ENCODE data around the gene MEF2C. TPM values are rescaled to one million over a fixed set of nuclear protein-coding genes. Genes with fewer than 3 reads are reported as not detected.
A peak's percentile ranks its signal among the peaks of the same experiment; 100 is the strongest.
"Not testable (repeated sequence)": the region's sequence is repeated elsewhere in the genome, so short reads cannot be mapped to it uniquely, and the experiment has no call there.

MEF2C gene
- total RNA-seq, 1 donor from 2014 or later, result 122 TPM

GRCh38 chr5:88863523-88863922 lies 19.5 kb downstream of the MEF2C start:
- no peak for DNase-seq (ENCODE audit: low read depth in 2 of 2)

- DNase-seq (ENCODE audit: low read depth in 2 of 2), result no peak
Observed at GRCh38 chr5:88862547-88863175, 20.3 kb downstream of the MEF2C start.

- no peak for DNase-seq (ENCODE audit: low read depth in 2 of 2)
Observed at GRCh38 chr5:88861231-88861630, 21.8 kb downstream of the MEF2C start.

GRCh38 chr5:88860501-88860900 lies 22.5 kb downstream of the MEF2C start:
- DNase-seq (ENCODE audit: low read depth in 2 of 2), result no peak

GRCh38 chr5:88858392-88858791 lies 24.6 kb downstream of the MEF2C start:
- no peak for DNase-seq (ENCODE audit: low read depth in 2 of 2)

GRCh38 chr5:88856381-88856780 lies 26.6 kb downstream of the MEF2C start:
- not testable (repeated sequence) for DNase-seq (ENCODE audit: low read depth in 2 of 2)

GRCh38 chr5:88854769-88855168 lies 28.2 kb downstream of the MEF2C start:
- DNase-seq (ENCODE audit: low read depth in 2 of 2), result no peak

- DNase-seq (ENCODE audit: low read depth in 2 of 2), result no peak
Observed at GRCh38 chr5:88847420-88847819, 35.6 kb downstream of the MEF2C start.

GRCh38 chr5:88846434-88846833 lies 36.5 kb downstream of the MEF2C start:
- no peak for DNase-seq (ENCODE audit: low read depth in 2 of 2)

- DNase-seq (ENCODE audit: low read depth in 2 of 2), result peak in 1 of 2 donors; percentile 61
Observed at GRCh38 chr5:88845081-88845697, 37.8 kb downstream of the MEF2C start.

- no peak for DNase-seq (ENCODE audit: low read depth in 2 of 2)
Observed at GRCh38 chr5:88842784-88843183, 40.2 kb downstream of the MEF2C start.

- no peak for DNase-seq (ENCODE audit: low read depth in 2 of 2)
Observed at GRCh38 chr5:88841212-88841611, 41.8 kb downstream of the MEF2C start.

- no peak for DNase-seq (ENCODE audit: low read depth in 2 of 2)
Observed at GRCh38 chr5:88840495-88840894, 42.5 kb downstream of the MEF2C start.

- no peak for DNase-seq (ENCODE audit: low read depth in 2 of 2)
Observed at GRCh38 chr5:88839238-88839637, 43.7 kb downstream of the MEF2C start.

GRCh38 chr5:88838500-88838899 lies 44.5 kb downstream of the MEF2C start:
- no peak for DNase-seq (ENCODE audit: low read depth in 2 of 2)

GRCh38 chr5:88837817-88838216 lies 45.2 kb downstream of the MEF2C start:
- DNase-seq (ENCODE audit: low read depth in 2 of 2), result no peak

GRCh38 chr5:88837222-88837621 lies 45.8 kb downstream of the MEF2C start:
- no peak for DNase-seq (ENCODE audit: low read depth in 2 of 2)

GRCh38 chr5:88836195-88836838 lies 46.7 kb downstream of the MEF2C start:
- DNase-seq (ENCODE audit: low read depth in 2 of 2), result peak; percentile 61 to 88

GRCh38 chr5:88834499-88834898 lies 48.5 kb downstream of the MEF2C start:
- no peak for DNase-seq (ENCODE audit: low read depth in 2 of 2)

- DNase-seq (ENCODE audit: low read depth in 2 of 2), result no peak
Observed at GRCh38 chr5:88834131-88834462, 48.9 kb downstream of the MEF2C start.

GRCh38 chr5:88833371-88834130 lies 49.4 kb downstream of the MEF2C start:
- peak; percentile 85 to 96 for DNase-seq (ENCODE audit: low read depth in 2 of 2)

GRCh38 chr5:88831816-88832215 lies 51.2 kb downstream of the MEF2C start:
- no peak for DNase-seq (ENCODE audit: low read depth in 2 of 2)

Measured in lung microvascular endothelial cell (primary cell).